Measurements from ENCODE around the gene IGFBPL1. TPM values are rescaled to one million over a fixed set of nuclear protein-coding genes. Genes with fewer than 3 reads are reported as not detected.

Gene IGFBPL1
- total RNA-seq, 1 donor from 2014 or later: 26.6 TPM

- Histone ChIP-seq H3K36me3 (no peaks in the 10 kb centered on the region), H2AFZ (replicated peaks) (no peak overlapping the region), H3K9me3 (ENCODE audit: low read depth) (no peaks in the 10 kb centered on the region), H3K27me3 (peaks cover 8% of the 10 kb centered on the region), H3K79me2 (ENCODE audit: low read depth) (peaks cover 41% of the 10 kb centered on the region), H3F3A (ENCODE audit: low read depth) (peaks cover 5% of the 10 kb centered on the region), H3K27ac (no peak overlapping the region), H4K20me1 (ENCODE audit: low read depth) (peaks cover 4% of the 10 kb centered on the region), H3K9ac (no peak overlapping the region), H3K4me1 (peaks cover 25% of the 10 kb centered on the region), H3K4me2 (no peak overlapping the region), H3K4me3 (no peak overlapping the region)
- Mint-ChIP-seq H3K36me3 (peaks cover 29% of the 10 kb centered on the region), H3K9me3 (no peaks in the 10 kb centered on the region), H3K4me1 (peaks cover 22% of the 10 kb centered on the region), H3K27ac (no peak overlapping the region), H3K4me3 (no peak overlapping the region), H3K27me3 (ENCODE audit: insufficient read depth, low read depth) (peaks cover 2% of the 10 kb centered on the region)
- TF ChIP-seq CTCF (IDR thresholded peaks at IDR 0.05): no peak
- TF ChIP-seq EZH2 (IDR thresholded peaks at IDR 0.05): no peak
- TF ChIP-seq EZH2phosphoT487 (IDR thresholded peaks at IDR 0.05): no peak
- DNase-seq (ENCODE audit: low spot score): no peak
Observed at GRCh38 chr9:38395653-38396370, 28.4 kb downstream of the IGFBPL1 start.

- H3K27ac ChIP-seq: no peak overlapping the region
- no peak overlapping the region for H2AFZ ChIP-seq (replicated peaks)
- no peaks in the 10 kb centered on the region for H3K9me3 Mint-ChIP-seq
- no peaks in the 10 kb centered on the region for H3F3A ChIP-seq (ENCODE audit: low read depth)
- H3K27me3 Mint-ChIP-seq (ENCODE audit: insufficient read depth, low read depth): peaks cover 2% of the 10 kb centered on the region
- DNase-seq (ENCODE audit: low spot score): no peak
- peaks cover 27% of the 10 kb centered on the region for H3K36me3 Mint-ChIP-seq
- peak overlapping the region; percentile 86 for H3K4me3 Mint-ChIP-seq
- H3K4me2 ChIP-seq: no peak overlapping the region
- peaks cover 21% of the 10 kb centered on the region for H3K4me1 ChIP-seq
- H4K20me1 ChIP-seq (ENCODE audit: low read depth): peaks cover 4% of the 10 kb centered on the region
- no peaks in the 10 kb centered on the region for H3K9me3 ChIP-seq (ENCODE audit: low read depth)
- H3K4me1 Mint-ChIP-seq: peaks cover 17% of the 10 kb centered on the region
- no peak for TF ChIP-seq EZH2phosphoT487 (IDR thresholded peaks at IDR 0.05)
- no peak for TF ChIP-seq EZH2 (IDR thresholded peaks at IDR 0.05)
- no peak for TF ChIP-seq CTCF (IDR thresholded peaks at IDR 0.05)
- no peak overlapping the region for H3K9ac ChIP-seq
- peaks cover 8% of the 10 kb centered on the region for H3K27me3 ChIP-seq
- H3K4me3 ChIP-seq: no peak overlapping the region
- H3K79me2 ChIP-seq (ENCODE audit: low read depth): peaks cover 41% of the 10 kb centered on the region
- H3K36me3 ChIP-seq: no peaks in the 10 kb centered on the region
- H3K27ac Mint-ChIP-seq: no peak overlapping the region
Observed at GRCh38 chr9:38394416-38394815, 29.8 kb downstream of the IGFBPL1 start.

GRCh38 chr9:38393128-38393796 lies 31.0 kb downstream of the IGFBPL1 start:
- Histone ChIP-seq H3K4me3 (peak overlapping the region; percentile 85), H4K20me1 (ENCODE audit: low read depth) (peaks cover 4% of the 10 kb centered on the region), H3K36me3 (no peaks in the 10 kb centered on the region), H2AFZ (replicated peaks) (peak overlapping the region; percentile 84), H3F3A (ENCODE audit: low read depth) (no peaks in the 10 kb centered on the region), H3K27ac (no peak overlapping the region), H3K4me2 (peak overlapping the region; percentile 98), H3K4me1 (peaks cover 21% of the 10 kb centered on the region), H3K9ac (peak overlapping the region; percentile 65), H3K9me3 (ENCODE audit: low read depth) (no peaks in the 10 kb centered on the region), H3K79me2 (ENCODE audit: low read depth) (peaks cover 41% of the 10 kb centered on the region), H3K27me3 (peaks cover 8% of the 10 kb centered on the region)
- DNase-seq (ENCODE audit: low spot score): no peak
- no peak for TF ChIP-seq CTCF (IDR thresholded peaks at IDR 0.05)
- Mint-ChIP-seq H3K4me1 (peaks cover 26% of the 10 kb centered on the region), H3K36me3 (peaks cover 24% of the 10 kb centered on the region), H3K9me3 (no peaks in the 10 kb centered on the region), H3K27ac (no peak overlapping the region), H3K27me3 (ENCODE audit: insufficient read depth, low read depth) (peaks cover 7% of the 10 kb centered on the region), H3K4me3 (peak overlapping the region; percentile 86)

Measured in neural progenitor cell (in vitro differentiated cells).